Peyer's patch (tissue), 4 donors: ENCODE measurements around the gene SLC22A6.

ENCODE experiments used
- POLR2A ChIP-seq, 2 donors: fragments of 450-650 bp; IDR thresholded peaks; one replicate each; pipeline ENCODE4 v1.5.1; 2017; ENCODE audit warnings: antibody characterized with exemption in 2 of 2, mild to moderate bottlenecking in 2 of 2, moderate library complexity in 2 of 2
- TF ChIP-seq, protein P1 (sequence below), 6 experiments: fragments of 450-650 bp in 4 of 6; fragments of 200-600 bp in 2 of 6; sonication (generic) in 1 of 6; IDR thresholded peaks; one replicate each; pipeline ENCODE4 v1.5.1; 2017 to 2019; ENCODE audit warnings: antibody characterized with exemption in 6 of 6, mild to moderate bottlenecking in 3 of 6, moderate library complexity in 1 of 6

- TF ChIP-seq, protein P1, sequence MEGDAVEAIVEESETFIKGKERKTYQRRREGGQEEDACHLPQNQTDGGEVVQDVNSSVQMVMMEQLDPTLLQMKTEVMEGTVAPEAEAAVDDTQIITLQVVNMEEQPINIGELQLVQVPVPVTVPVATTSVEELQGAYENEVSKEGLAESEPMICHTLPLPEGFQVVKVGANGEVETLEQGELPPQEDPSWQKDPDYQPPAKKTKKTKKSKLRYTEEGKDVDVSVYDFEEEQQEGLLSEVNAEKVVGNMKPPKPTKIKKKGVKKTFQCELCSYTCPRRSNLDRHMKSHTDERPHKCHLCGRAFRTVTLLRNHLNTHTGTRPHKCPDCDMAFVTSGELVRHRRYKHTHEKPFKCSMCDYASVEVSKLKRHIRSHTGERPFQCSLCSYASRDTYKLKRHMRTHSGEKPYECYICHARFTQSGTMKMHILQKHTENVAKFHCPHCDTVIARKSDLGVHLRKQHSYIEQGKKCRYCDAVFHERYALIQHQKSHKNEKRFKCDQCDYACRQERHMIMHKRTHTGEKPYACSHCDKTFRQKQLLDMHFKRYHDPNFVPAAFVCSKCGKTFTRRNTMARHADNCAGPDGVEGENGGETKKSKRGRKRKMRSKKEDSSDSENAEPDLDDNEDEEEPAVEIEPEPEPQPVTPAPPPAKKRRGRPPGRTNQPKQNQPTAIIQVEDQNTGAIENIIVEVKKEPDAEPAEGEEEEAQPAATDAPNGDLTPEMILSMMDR (IDR thresholded peaks at IDR 0.05) = no peak
- TF ChIP-seq POLR2A (IDR thresholded peaks at IDR 0.05) = no peak
These were observed 3.0 kb downstream of the SLC22A6 start for GRCh38 chr11:62981743-62982142.
